Ureter (tissue), 1 donor: ENCODE results near the gene EYA4. TPM values are rescaled to one million over a fixed set of nuclear protein-coding genes. Genes with fewer than 3 reads are reported as not detected.

Experiments
- DNase-seq: peaks from one replicate; pipeline ENCODE4 v3.0.0-alpha.2; 2020; ENCODE audit warnings: low spot score
- total RNA-seq: library from RNA; stranded (reverse); gene quantifications from one replicate; pipeline ENCODE4 v1.2.4, GENCODE V29; 2023
- donor health status: DM: yes; HTN: yes; CAD: no.

The EYA4 gene
- total RNA-seq, 1 donor from 2014 or later: 4.1 TPM

DNA sequence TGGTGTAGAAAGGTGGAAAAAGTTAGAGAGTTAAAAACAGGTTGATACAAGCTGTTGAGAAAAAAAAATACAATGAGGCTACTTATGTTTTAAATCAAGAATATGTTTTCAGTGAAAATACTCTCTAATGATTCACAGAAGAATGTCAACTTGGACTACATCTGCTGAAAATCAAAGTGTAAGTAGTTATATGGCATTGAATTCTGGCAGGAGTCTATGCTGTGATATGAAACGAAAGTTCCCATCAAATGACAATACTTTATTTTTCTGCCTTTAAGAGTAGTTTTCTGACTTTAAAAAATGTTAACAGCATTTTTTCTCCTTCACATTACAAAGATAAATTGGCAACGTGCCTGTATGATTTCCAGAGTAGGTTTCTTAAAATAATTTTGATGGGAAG, 158.3 kb downstream of the EYA4 start:
- no peak for DNase-seq

DNA sequence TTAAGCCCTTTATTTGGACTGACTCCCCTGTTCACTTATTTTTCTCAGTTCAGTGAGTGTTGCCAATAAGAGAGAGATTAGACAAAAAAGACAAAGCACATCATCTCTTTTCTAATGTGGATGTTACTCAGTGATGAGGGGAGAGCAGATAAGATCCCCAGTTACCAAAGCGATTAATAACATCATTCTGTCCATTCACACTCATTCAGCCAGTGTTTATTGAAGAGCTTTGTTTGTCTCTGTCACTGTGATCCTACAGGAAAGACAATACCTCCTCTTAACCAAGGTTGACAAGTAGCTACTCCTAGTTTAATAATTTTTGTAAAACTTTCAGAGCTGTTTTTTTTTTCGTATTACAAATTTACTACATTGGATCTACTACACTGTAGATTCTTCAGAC, 163.0 kb downstream of the EYA4 start:
- no peak for DNase-seq

GRCh38 chr6:133404728-133405127, 163.6 kb downstream of the EYA4 start:
- DNase-seq: no peak

- DNase-seq: no peak
These were observed 166.4 kb downstream of the EYA4 start for GRCh38 chr6:133407320-133408100.

DNA sequence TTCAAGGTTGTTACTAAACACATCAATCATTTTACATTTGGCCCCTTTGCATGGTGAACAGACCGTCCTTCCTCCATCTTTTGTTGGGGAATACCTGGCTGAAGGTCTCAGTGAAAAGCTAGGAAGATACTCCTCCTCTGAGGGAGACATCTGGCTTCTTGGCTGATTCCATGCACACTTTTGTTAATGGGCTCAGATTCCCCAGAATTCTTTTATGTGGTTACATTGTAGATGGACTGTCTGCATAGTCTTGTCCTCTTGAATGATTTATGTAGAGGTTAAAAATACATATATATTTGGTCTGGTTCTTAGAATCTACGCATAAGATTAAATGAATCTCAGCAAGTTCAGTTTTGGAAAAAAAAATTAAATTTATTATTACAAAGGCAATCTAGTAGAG, 167.0 kb downstream of the EYA4 start:
- DNase-seq: no peak

- no peak for DNase-seq
These were observed 167.4 kb downstream of the EYA4 start for GRCh38 chr6:133408543-133408942.

DNA sequence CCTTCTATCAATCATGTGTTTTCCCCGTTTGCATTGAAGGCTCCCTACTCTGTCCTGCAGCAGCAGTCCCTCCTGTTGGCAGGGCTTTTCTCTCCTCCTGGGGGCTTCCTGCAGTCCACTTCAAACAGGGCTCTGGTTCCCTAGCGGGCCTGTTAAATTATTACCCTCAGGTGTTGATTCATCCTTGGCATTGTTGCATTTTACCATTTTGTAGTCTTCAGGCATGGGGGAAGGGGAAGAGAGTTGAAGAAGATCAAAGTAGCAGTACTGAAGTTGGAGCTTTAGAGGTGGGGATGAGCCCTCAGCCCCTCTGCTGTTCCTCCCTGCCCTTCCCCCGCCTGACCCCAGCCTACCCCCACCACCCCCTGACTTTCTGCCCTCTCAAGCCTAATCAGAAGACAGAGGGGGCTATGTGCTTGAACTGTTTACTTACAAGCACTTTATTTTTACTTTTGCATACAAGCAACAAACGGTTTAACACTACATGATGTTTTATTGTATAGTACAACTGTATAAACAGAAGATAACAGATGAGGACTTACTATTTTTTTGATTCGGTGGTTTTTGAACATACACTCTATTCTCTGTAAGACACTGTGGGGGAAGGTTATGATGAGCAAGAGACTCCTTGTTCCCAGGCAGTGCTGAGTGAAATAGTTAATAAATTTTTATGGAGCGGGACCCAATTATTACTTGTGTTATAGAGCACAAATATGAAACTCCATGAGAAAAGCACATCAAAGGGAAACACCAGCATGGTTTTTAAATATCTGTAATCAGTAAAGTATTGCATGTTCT, 169.7 kb downstream of the EYA4 start:
- DNase-seq: no peak

- DNase-seq: no peak
These were observed 170.6 kb downstream of the EYA4 start for GRCh38 chr6:133411757-133412156.

- no peak for DNase-seq
These were observed 174.1 kb downstream of the EYA4 start for GRCh38 chr6:133415262-133415661.

GRCh38 chr6:133418108-133418507, 177.0 kb downstream of the EYA4 start:
- DNase-seq: no peak

DNA sequence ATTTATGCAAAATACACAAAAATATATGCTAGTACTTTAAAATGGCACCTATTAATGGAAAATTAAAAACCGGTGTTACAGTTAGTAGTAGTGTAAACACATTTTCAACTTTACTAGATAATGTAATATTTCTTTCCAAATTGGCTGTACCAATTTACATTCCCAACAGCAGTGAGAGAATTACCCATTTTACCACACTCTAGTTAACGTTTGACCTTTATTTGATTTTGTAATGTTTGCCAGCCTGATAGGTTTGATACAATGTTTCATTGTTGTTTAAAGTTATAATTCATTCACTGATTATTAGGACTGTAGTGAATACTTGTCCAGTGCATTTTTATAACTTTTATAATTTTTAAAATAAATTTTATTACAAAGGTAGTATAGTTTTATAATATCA, 182.1 kb downstream of the EYA4 start:
- no peak for DNase-seq

GRCh38 chr6:133424359-133424758, 183.2 kb downstream of the EYA4 start:
- no peak for DNase-seq

GRCh38 chr6:133426038-133426437, 184.9 kb downstream of the EYA4 start:
- no peak for DNase-seq

- no peak for DNase-seq
These were observed 187.1 kb downstream of the EYA4 start for GRCh38 chr6:133428295-133428694.

DNA sequence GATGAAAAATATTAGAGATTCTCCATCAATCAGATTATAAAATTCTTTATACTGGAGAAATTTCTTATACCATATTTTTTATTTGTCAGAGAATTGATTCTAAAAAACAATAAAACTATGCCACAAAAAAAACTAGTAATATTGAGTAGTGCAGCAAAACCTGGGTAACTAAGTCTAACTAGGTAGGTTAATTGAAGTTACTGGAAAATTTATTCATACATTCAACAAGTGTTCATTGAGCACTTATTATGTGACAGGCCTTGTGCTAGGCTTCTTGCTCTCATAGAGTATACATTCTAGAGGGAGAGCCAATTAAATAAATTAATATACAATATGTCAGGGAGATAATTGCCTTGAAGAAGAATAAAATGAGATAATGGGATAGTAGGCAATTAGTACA, 189.4 kb downstream of the EYA4 start:
- no peak for DNase-seq

DNA sequence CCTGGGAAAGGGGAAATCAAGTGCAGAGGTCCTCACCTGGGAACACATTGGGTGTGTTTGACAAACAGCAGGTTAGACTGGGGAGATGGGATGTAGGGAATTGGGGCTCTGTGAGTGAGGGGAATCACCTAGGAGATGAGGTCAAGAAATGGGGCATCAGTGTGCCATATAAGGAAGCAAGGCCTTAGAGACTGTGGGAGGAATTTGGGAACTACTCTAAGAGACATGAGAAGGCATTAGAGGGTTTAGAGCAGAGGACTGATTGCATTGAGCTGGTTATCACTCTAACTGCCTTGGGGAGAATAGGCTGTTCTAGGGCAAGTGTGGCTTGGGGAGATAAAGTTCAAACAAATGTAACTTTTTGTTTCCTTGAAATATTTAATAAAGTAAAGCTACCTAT, 189.9 kb downstream of the EYA4 start:
- no peak for DNase-seq

DNA sequence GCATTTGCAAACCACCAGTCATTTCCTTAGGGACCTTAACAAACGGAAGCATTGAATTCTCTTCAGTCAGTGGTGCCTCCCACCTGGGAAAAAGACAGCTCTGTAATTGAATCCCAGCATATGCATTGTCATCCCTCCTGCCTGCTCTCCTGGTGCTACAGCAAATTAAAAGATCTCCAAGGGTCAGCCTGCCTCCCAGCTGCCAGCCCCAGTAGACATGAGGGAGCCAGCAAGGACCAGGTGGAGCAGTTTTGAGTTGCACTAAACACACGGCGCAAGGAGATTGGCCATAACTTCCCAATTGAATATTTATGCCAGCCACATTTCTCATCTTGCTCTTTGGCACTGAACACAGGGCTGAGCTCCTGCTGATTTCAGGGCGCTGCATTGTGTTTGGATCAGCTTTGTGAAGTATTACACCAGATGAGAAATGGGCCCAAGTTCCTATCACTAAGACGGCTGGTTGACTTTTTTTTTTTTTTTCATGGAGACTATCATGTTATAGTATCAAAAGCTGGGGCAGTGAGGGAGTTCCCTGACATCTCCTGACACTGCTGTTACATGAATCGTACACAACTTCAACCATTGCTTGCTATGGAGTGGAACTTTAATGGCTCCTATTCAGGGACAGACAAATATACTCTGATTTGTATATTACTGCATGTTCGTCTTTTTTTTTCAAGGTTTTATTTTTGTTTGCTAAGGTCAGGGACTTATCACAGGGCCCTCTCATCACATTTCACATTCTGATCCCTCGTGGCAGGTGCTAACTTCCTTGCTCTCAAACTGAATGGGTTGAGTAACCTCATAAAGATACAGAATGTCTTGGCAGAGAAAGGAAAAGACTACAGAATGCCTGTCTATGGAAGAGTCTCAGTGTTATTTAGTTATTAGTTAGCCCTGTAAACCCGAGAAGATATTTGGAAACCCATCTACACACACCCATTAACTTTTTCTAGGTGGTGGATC, 191.1 kb downstream of the EYA4 start:
- DNase-seq: no peak

- DNase-seq: no peak
These were observed 194.0 kb downstream of the EYA4 start for GRCh38 chr6:133435065-133435728.

DNA sequence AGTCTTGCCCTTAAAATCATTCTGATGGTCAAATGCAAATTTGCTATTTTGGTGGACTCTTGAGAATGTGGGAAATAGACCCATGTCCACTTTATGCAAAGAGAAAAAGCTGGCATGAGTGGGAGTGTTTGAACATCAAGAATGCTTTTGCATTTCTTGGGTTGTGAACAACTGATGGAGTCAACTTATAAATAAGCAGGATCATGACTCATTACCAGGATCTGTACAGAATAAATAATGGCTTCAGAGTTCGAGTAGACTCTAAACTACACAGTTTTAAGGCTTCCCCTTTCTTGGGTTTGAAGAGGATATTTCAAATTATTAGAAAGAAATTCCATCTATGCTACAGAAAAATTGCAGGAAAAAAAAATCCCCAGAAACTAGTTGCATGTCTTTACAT, 195.5 kb downstream of the EYA4 start:
- no peak for DNase-seq

DNA sequence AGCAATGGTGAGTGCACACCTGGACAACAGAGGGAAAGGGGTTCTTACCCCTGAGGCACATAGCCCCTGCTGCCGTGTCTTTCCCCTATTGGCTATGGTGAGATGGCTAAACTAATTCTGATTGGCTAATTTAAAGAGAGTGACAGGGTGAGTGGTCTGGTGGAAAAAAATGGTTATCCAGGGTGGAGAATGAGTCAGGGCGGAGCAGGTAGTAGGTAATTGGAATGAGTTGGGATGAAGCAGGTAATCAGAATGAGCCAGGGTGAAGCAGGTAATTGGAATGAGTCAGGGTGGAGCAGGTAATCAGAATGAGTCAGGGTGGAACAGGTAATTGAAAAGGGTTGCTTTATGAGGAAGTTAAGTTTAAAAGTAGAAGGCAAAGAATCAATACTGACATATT, 200.3 kb downstream of the EYA4 start:
- no peak for DNase-seq

DNA sequence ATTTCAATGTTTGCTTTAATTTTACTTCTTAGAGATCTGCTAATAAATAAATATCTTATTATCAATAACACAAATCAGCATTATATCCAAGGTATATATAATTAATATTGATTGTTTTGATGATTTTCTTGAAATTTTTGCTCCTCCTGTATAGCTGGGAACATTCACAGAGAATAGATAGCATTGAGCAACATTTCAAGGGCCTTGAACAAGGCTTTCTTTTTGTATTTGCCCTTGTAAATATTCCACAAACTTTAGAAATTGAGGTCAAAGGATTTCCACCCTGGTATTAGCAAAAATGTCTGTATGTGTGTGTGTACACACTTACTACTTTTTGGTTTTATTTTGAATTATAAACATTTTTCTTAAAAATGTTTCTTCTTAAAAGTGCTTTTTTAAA, 205.6 kb downstream of the EYA4 start:
- no peak for DNase-seq

GRCh38 chr6:133447924-133448323, 206.8 kb downstream of the EYA4 start:
- no peak for DNase-seq
